Common myeloid progenitor, CD34-positive (primary cell): ENCODE measurements around the gene ZNF423.
A peak's percentile ranks its signal among the peaks of the same experiment; 100 is the strongest.

Source experiments
- CTCF ChIA-PET: fragments of 350-600 bp; sonication (Branson Sonifier 250); formaldehyde crosslinking; loops from one replicate; lab custom pipeline; 2021; ENCODE audit warnings: antibody characterized with exemption; lab: Charles Lee
- POLR2A ChIA-PET: fragments of 350-600 bp; sonication (Branson Sonifier 250); formaldehyde crosslinking; loops from one replicate; lab custom pipeline; 2021; ENCODE audit warnings: antibody characterized with exemption; lab: Charles Lee
- DNase-seq, 3 donors: peaks; one replicate each; pipeline versions ENCODE4 v3.0.0 to v3.0.0-alpha.2; 2013
- H3K27ac ChIP-seq, 2 experiments: 1 replicate in 1 of 2; 2 replicates in 1 of 2; pipeline ENCODE4 v1.7.0; 2013; ENCODE audit warnings: inconsistent platforms in 2 of 2, low read length in 2 of 2, mild to moderate bottlenecking in 2 of 2, low read depth in 1 of 2, moderate library complexity in 1 of 2; ENCODE audit not compliant: severe bottlenecking in 2 of 2, insufficient read depth in 1 of 2, poor library complexity in 1 of 2
- H3K27me3 ChIP-seq, 5 experiments: replicated peaks in 2 of 5; 1 replicate in 3 of 5; 2 replicates in 2 of 5; pipeline versions ENCODE4 v1.6.1 to v1.7.0; 2013; ENCODE audit warnings: low read length in 4 of 5, mild to moderate bottlenecking in 2 of 5, moderate library complexity in 2 of 5, inconsistent platforms in 1 of 5; ENCODE audit not compliant: insufficient read depth in 5 of 5, control insufficient read depth in 4 of 5
- H3K36me3 ChIP-seq, 4 experiments: 1 replicate in 2 of 4; 2 replicates in 2 of 4; pipeline versions ENCODE4 v1.6.1 to v1.7.0; 2013; ENCODE audit warnings: low read length in 3 of 4, control low read depth in 1 of 4, mild to moderate bottlenecking in 1 of 4; ENCODE audit not compliant: control insufficient read depth in 4 of 4, insufficient read depth in 4 of 4
- H3K4me1 ChIP-seq, 4 experiments: 1 replicate in 3 of 4; 2 replicates in 1 of 4; pipeline versions ENCODE4 v1.6.1 to v1.7.1; 2013; ENCODE audit warnings: low read length in 3 of 4, mild to moderate bottlenecking in 3 of 4, control low read depth in 1 of 4, inconsistent platforms in 1 of 4, moderate library complexity in 1 of 4; ENCODE audit not compliant: control insufficient read depth in 4 of 4, insufficient read depth in 4 of 4; ENCODE audit errors: control extremely low read depth in 1 of 4
- H3K4me3 ChIP-seq, 7 experiments: 1 replicate in 4 of 7; 2 replicates in 3 of 7; pipeline versions ENCODE4 v1.5.1 to v1.7.0; 2013; ENCODE audit warnings: mild to moderate bottlenecking in 7 of 7, low read length in 6 of 7, moderate library complexity in 6 of 7, inconsistent platforms in 2 of 7, low read depth in 2 of 7, control low read depth in 1 of 7; ENCODE audit not compliant: insufficient read depth in 4 of 7, control insufficient read depth in 1 of 7; ENCODE audit errors: extremely low read depth in 1 of 7
- H3K9me3 ChIP-seq, 5 experiments: 1 replicate in 4 of 5; 2 replicates in 1 of 5; pipeline versions ENCODE4 v1.6.1 to v1.7.1; 2013; ENCODE audit warnings: low read length in 4 of 5, mild to moderate bottlenecking in 2 of 5, inconsistent platforms in 1 of 5, low read depth in 1 of 5, moderate library complexity in 1 of 5; ENCODE audit not compliant: control insufficient read depth in 4 of 5, insufficient read depth in 2 of 5; ENCODE audit errors: control extremely low read depth in 1 of 5
- WGBS: methylation state at CpG from one replicate; pipeline ENCODE4 v1.1.5; 2013; ENCODE audit not compliant: insufficient coverage; 5-methylcytosine and 5-hydroxymethylcytosine counted together

The ZNF423 gene

DNA sequence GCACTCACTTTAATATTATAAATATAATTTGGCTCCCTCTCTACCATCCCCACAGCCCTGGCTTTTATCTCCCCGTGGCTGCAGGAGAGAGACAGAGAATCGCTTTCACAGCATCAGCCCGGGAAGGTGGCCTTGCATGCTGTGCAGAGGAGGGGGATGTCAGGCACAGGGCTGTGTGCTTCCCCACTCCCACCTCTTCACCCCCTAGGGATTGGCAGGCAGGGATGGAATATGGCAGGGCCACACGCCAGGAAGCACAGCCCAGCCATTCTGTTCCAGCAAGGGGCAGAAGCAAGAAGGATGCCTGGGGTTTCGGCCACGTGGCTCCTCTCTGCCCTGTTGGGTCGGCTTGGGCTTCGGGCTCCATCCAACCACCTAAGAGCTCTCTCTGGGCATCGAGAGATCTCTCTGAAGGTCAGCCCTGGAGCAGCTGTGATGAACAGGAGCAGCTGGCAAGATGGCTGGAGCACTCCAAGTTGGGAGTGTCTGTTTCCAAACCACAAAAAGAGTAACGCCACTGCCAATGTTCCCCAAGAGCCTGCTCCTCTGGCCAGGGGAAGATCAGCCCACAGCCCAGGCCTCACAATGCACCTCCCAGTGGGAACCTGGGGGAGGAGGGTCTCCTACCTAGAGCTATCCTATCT is 259.1 kb downstream of the ZNF423 start:
- Histone ChIP-seq H3K4me3 (peak overlapping the region in 3 of 7 experiments; percentile 10 to 47 (median 28)), H3K4me1 (peaks cover 11 to 69% (median 57%) of the 10 kb centered on the region in 4 experiments), H3K27ac (peak overlapping the region in 1 of 2 experiments; percentile 17), H3K9me3 (no peaks in the 10 kb centered on the region), H3K27me3 (no peaks in the 10 kb centered on the region), H3K36me3 (no peaks in the 10 kb centered on the region)
- WGBS, result 91% methylated on average over 6 of the region's 10 CpGs
- ChIA-PET POLR2A (no interaction called here), CTCF (interaction anchor here (1.0 to 2.6 kb wide), 5 partner anchors 9 to 141 kb away, joined by 3 to 12 read pairs (median 3); no protein-coding TSS in a partner anchor)
- no peak for DNase-seq

DNA sequence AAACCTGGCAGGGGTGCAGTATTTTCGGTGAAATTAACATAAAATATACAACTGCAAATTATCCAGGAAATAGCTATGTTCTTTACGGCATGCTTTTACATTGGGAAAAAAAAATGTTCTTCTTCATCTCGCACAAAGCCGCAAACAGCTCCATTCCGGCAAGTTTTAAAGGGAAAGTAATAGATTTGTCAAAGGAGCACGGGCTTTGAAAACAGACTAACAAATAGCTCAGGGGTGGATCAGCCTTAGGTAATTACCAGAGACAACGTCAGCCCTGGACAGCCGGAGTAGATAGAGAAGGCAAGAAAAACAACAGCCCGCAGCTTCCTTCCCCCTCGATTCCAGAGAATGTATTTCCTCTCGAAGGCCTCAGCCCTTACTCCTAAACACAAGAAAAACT is 259.8 kb downstream of the ZNF423 start:
- no peaks in the 10 kb centered on the region for H3K27me3 ChIP-seq
- 0% methylated on average over 2 of the region's 11 CpGs for WGBS
- no peaks in the 10 kb centered on the region for H3K36me3 ChIP-seq
- ChIA-PET POLR2A (no interaction called here), CTCF (interaction anchor here (0.7 to 2.6 kb wide), 9 partner anchors 8 to 155 kb away, joined by 3 to 12 read pairs (median 3); no protein-coding TSS in a partner anchor)
- peak overlapping the region in 5 of 7 experiments; percentile 17 to 62 (median 37) for H3K4me3 ChIP-seq
- peak overlapping the region; percentile 17 to 77 for H3K27ac ChIP-seq
- peak; percentile 20 to 56 (median 47) for DNase-seq
- H3K4me1 ChIP-seq, result peaks cover 12 to 68% (median 55%) of the 10 kb centered on the region in 4 experiments
- no peaks in the 10 kb centered on the region for H3K9me3 ChIP-seq

- Histone ChIP-seq H3K9me3 (no peaks in the 10 kb centered on the region), H3K27me3 (no peaks in the 10 kb centered on the region), H3K4me1 (peaks cover 12 to 64% (median 53%) of the 10 kb centered on the region in 4 experiments), H3K4me3 (no peak overlapping the region), H3K36me3 (no peaks in the 10 kb centered on the region), H3K27ac (peak overlapping the region; percentile 1 to 59)
- POLR2A ChIA-PET, result no interaction called here
- 95% methylated on average over 5 of the region's 12 CpGs for WGBS
- DNase-seq, result no peak
- CTCF ChIA-PET, result interaction anchor here (0.5 to 3.3 kb wide), 7 partner anchors 9 to 154 kb away, joined by 3 to 20 read pairs (median 4); no protein-coding TSS in a partner anchor
Measured at GRCh38 chr16:49594685-49595498, 261.0 kb downstream of the ZNF423 start.

GRCh38 chr16:49594153-49594552 is 261.8 kb downstream of the ZNF423 start:
- Histone ChIP-seq H3K27me3 (no peaks in the 10 kb centered on the region), H3K27ac (no peak overlapping the region), H3K9me3 (no peaks in the 10 kb centered on the region), H3K4me1 (peaks cover 12 to 64% (median 52%) of the 10 kb centered on the region in 4 experiments), H3K36me3 (no peaks in the 10 kb centered on the region), H3K4me3 (no peak overlapping the region)
- POLR2A ChIA-PET, result no interaction called here
- no peak for DNase-seq
- CTCF ChIA-PET, result interaction anchor here (0.5 to 3.3 kb wide), 10 partner anchors 10 to 165 kb away, joined by 3 to 20 read pairs (median 4); no protein-coding TSS in a partner anchor
- 72% methylated on average over 2 of the region's 2 CpGs for WGBS

DNA sequence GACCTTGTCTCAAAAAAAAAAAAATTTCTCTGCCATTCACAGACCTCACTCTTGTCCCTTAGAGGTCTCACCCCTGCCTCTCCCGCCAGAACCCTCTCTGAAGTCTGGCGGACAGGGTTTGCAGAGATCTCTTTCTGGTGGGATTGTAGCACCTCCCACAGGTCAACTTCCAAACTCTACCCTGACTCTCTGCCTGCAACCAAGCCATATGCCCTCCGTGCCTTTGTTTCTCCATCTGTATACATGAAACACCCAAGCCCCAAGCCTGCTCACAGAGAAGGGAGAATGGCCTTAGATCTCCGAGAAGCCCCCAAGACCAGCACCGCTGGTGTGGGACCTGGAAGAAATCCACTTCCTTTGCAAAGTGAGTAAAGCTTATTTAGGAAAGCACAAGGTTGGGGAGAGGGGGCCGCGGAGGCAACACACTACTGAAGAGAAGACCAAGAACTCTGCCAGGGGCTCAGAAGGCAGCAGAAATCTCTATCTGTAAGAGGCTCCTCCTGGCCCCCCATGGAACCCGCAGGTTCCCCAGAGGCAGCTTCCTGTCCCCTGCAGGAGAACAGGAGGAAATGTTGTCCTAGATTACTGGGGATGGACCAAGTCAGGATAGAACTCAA is 262.4 kb downstream of the ZNF423 start:
- no peaks in the 10 kb centered on the region for H3K36me3 ChIP-seq
- H3K27me3 ChIP-seq, result no peaks in the 10 kb centered on the region
- H3K4me3 ChIP-seq, result no peak overlapping the region
- H3K27ac ChIP-seq, result no peak overlapping the region
- ChIA-PET CTCF (interaction anchor here (0.7 to 3.3 kb wide), 26 partner anchors 10 to 329 kb away, joined by 3 to 20 read pairs (median 5); no protein-coding TSS in a partner anchor), POLR2A (no interaction called here)
- peaks cover 12 to 64% (median 52%) of the 10 kb centered on the region in 4 experiments for H3K4me1 ChIP-seq
- DNase-seq, result peak in 1 of 3 donors; percentile 29
- WGBS, result 60% methylated on average over 7 of the region's 8 CpGs
- H3K9me3 ChIP-seq, result no peaks in the 10 kb centered on the region

DNA sequence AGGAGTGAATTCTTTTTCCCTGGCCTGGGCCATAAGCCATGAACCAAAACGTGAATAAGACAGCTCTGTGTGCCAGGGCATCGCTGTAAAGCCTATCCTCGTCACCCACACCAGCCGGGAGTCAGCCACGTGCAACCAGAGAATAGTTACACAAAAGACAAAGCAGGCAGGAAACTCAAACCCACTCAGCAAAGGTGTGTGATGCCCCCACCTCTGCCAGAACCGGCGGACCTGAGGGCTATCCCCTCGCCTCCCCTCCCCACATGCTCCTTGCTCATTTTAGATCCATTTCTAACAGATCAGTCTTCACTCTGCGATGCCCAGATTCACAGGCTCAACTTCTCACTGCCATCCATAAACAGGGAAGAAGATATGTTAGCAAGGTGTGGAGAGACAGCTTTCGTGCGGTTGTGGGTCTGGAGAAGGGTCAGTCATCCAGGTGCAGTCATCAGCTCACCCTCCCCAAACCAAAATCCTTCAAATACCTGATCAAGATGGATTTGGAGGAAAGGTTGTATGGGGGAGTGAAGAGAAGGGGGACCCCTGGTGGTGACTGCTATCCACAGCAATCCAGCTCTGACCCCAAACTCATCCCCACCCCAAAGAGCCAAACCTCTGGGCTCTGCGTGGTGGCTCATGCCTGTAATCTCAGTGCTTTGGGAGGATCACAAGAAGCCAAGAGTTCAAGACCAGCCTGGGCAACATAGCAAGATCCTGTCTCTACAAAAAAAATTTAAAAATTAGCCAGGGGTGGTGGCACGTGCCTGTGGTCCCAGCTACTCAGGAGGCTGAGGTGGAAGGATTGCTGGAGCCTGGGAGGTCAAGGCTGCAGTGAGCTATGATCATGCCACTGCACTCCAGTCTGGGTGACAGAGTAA is 263.1 kb downstream of the ZNF423 start:
- no peak overlapping the region for H3K27ac ChIP-seq
- 66% methylated on average over 8 of the region's 13 CpGs for WGBS
- H3K4me3 ChIP-seq, result no peak overlapping the region
- DNase-seq, result peak; percentile 51 to 75 (median 70)
- no peaks in the 10 kb centered on the region for H3K27me3 ChIP-seq
- POLR2A ChIA-PET, result no interaction called here
- CTCF ChIA-PET, result interaction anchor here (0.7 to 3.3 kb wide), 28 partner anchors 9 to 330 kb away, joined by 3 to 20 read pairs (median 5); no protein-coding TSS in a partner anchor
- no peaks in the 10 kb centered on the region for H3K9me3 ChIP-seq
- no peaks in the 10 kb centered on the region for H3K36me3 ChIP-seq
- peaks cover 12 to 60% (median 49%) of the 10 kb centered on the region in 4 experiments for H3K4me1 ChIP-seq
